OCI-LY3 (cell line): ENCODE measurements around the gene OTUD5.

Experiments used
- CTCF ChIP-seq: fragments of 200-600, 300-600 bp; sonication (generic); IDR thresholded peaks from 2 replicates; pipeline ENCODE4 v1.5.1; 2014; ENCODE audit warnings: antibody characterized with exemption, low read length, low read depth
- EZH2phosphoT487 ChIP-seq: fragments of 200-600 bp; shearing (Covaris generic); IDR thresholded peaks from 2 replicates; pipeline ENCODE4 v1.6.1; 2018; ENCODE audit warnings: antibody characterized with exemption, mixed run types, low read depth

GRCh38 chrX:48997865-48998264 is 40.5 kb upstream of the OTUD5 start:
- no peak for TF ChIP-seq CTCF
- no peak for TF ChIP-seq EZH2phosphoT487
